Erythroblast (primary cell): ENCODE results near the gene ELAVL1.

Experiments
- GATA1 ChIP-seq: IDR thresholded peaks from 2 replicates; pipeline ENCODE4 v1.6.1; 2011; ENCODE audit warnings: low read depth, mild to moderate bottlenecking, control low read depth, low read length, moderate library complexity
- POLR2A ChIP-seq: IDR thresholded peaks from 2 replicates; pipeline ENCODE4 v1.6.1; 2011; ENCODE audit warnings: mild to moderate bottlenecking, low read length

DNA sequence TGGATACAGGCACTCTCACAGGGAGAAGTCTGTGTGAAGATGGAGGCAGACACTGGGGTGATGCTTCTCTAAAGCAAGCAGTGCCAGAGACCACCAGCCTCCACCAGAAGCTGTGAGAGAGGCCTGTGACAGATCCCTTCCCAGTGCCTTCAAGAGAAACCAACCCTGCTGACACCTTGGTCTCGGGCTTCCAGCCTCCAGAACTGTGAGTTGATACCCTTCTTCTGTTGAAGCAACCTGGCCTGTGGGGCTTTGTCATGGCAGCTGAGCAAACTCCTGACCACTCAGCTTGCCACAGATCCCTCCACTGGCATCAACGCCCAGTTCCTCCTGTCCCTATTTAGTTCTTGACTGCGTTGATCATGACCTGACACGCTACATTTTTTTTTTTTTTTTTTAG is 29.0 kb downstream of the ELAVL1 start:
- TF ChIP-seq POLR2A: no peak
- no peak for TF ChIP-seq GATA1
